Nephron (organoid): Measurements from ENCODE around the gene SPIN1.

Source experiments
- H3K27ac Mint-ChIP-seq, 3 experiments: 2 replicates each; pipeline ENCODE4 v1.8.0; 2020; ENCODE audit warnings: mixed read lengths in 3 of 3, mild to moderate bottlenecking in 2 of 3, moderate library complexity in 1 of 3
- H3K27me3 Mint-ChIP-seq: 2 replicates; pipeline ENCODE4 v1.8.0; 2021; ENCODE audit warnings: low read depth, mild to moderate bottlenecking, moderate library complexity, mixed read lengths
- H3K36me3 Mint-ChIP-seq: 2 replicates; pipeline ENCODE4 v1.8.0; 2020; ENCODE audit warnings: low read depth, mixed read lengths
- H3K4me1 Mint-ChIP-seq: 2 replicates; pipeline ENCODE4 v1.8.0; 2020; ENCODE audit warnings: mixed read lengths
- H3K4me3 Mint-ChIP-seq, 3 experiments: 2 replicates each; pipeline ENCODE4 v1.8.0; 2020; ENCODE audit warnings: mild to moderate bottlenecking in 3 of 3, mixed read lengths in 3 of 3, moderate library complexity in 2 of 3
- H3K9me3 Mint-ChIP-seq: 2 replicates; pipeline ENCODE4 v1.8.0; 2020; ENCODE audit warnings: mixed read lengths
- TF ChIP-seq, protein P1 (sequence below), 3 experiments: fragments of 200-600 bp; sonication (generic); IDR thresholded peaks; one replicate each; pipeline ENCODE4 v1.5.0; 2021; ENCODE audit warnings: antibody characterized with exemption in 3 of 3; ENCODE audit not compliant: unreplicated experiment in 3 of 3

The SPIN1 gene

DNA sequence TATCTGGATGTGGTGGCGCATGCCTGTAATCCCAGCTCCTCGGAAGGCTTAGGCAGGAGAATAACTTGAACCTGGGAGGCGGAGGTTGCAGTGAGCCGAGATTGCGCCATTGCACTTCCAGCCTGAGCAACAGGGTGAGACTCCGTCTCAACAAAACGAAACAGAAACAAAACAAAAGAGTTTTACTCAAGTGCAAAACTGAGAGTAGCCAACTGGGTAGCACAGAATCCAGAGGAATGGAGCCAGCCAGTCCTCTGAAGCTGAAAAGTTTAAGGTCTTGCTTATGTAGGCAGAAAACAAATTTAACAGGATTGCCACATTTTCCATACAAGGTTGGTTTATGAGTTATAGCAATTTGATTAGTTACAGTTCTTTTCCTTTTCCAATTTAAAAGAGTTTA lies 32.0 kb downstream of the SPIN1 start:
- no peak overlapping the region for H3K27ac Mint-ChIP-seq
- no peak overlapping the region for H3K4me3 Mint-ChIP-seq
- H3K27me3 Mint-ChIP-seq: no peaks in the 10 kb centered on the region
- H3K4me1 Mint-ChIP-seq: peaks cover 5% of the 10 kb centered on the region
- H3K9me3 Mint-ChIP-seq: peaks cover 18% of the 10 kb centered on the region
- TF ChIP-seq, protein P1, sequence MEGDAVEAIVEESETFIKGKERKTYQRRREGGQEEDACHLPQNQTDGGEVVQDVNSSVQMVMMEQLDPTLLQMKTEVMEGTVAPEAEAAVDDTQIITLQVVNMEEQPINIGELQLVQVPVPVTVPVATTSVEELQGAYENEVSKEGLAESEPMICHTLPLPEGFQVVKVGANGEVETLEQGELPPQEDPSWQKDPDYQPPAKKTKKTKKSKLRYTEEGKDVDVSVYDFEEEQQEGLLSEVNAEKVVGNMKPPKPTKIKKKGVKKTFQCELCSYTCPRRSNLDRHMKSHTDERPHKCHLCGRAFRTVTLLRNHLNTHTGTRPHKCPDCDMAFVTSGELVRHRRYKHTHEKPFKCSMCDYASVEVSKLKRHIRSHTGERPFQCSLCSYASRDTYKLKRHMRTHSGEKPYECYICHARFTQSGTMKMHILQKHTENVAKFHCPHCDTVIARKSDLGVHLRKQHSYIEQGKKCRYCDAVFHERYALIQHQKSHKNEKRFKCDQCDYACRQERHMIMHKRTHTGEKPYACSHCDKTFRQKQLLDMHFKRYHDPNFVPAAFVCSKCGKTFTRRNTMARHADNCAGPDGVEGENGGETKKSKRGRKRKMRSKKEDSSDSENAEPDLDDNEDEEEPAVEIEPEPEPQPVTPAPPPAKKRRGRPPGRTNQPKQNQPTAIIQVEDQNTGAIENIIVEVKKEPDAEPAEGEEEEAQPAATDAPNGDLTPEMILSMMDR (IDR thresholded peaks at IDR 0.05; ENCODE audit: unreplicated experiment in 3 of 3): no peak
- H3K36me3 Mint-ChIP-seq: no peaks in the 10 kb centered on the region

DNA sequence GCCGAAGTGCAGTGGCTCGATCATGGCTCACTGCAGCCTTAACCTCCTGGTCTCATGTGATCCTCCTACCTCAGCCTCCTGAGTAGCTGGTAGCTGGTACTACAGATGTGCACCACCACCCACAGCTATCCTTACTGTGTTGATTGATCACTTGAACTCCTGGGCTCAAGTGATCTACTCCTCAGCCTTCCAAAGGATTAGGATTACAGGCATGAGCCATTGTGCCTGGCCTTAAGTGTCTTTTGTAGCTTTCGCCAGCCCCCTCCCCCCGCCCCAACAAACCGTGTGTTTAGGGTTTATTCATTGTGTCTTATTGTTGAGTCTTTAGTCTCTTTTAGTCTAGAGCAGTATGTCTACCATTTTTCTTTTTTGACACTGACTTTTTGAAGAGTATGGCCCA lies 33.1 kb downstream of the SPIN1 start:
- Mint-ChIP-seq H3K27me3 (no peaks in the 10 kb centered on the region), H3K9me3 (peaks cover 18% of the 10 kb centered on the region), H3K36me3 (peaks cover 8% of the 10 kb centered on the region), H3K4me3 (no peak overlapping the region), H3K4me1 (peaks cover 13% of the 10 kb centered on the region), H3K27ac (no peak overlapping the region)
- TF ChIP-seq, protein P1 (IDR thresholded peaks at IDR 0.05; ENCODE audit: unreplicated experiment in 3 of 3): no peak

DNA sequence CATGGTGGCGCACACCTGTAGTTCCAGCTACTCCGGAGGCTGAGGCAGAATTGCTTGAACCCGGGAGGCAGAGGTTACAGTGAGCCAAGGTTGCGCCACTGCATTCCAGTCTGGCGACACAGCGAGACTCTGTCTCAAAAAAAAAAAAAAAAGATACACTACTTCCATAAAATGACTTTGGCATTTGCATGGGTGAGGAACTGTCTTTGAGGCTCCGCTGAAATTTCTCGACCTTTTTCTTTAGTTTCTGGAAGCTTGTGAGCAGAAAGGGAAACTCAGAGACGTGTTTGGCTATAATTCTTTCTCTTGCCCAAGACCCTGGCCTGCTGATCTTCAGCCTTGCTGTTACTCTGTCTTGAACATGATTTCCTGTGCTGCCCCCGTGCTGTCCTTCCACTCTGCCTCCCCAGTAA lies 37.3 kb downstream of the SPIN1 start:
- Mint-ChIP-seq H3K9me3 (peaks cover 5% of the 10 kb centered on the region), H3K36me3 (peaks cover 36% of the 10 kb centered on the region), H3K4me3 (no peak overlapping the region), H3K27me3 (no peaks in the 10 kb centered on the region), H3K4me1 (peaks cover 15% of the 10 kb centered on the region), H3K27ac (peak overlapping the region; percentile 46 to 85 (median 48))
- TF ChIP-seq, protein P1 (IDR thresholded peaks at IDR 0.05; ENCODE audit: unreplicated experiment in 3 of 3): no peak

DNA sequence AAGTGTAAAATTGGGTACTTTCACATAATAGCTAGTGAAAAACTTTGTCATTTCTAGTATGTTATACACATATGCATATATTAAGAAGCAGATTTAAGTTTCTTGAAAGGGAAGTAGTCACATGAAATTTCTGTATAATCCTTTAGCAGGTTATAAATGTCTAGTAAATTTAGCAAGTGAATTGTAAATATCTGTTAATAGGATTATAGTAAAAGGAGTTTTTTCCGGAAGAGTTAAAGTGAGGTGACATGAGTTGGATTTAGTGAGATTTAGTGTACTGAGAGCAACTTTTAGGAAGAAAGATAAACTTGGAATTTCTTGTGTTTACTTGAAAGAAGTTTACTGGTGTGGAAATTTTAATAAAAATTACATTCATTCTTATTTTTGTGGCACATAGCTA lies 38.4 kb downstream of the SPIN1 start:
- peaks cover 44% of the 10 kb centered on the region for H3K36me3 Mint-ChIP-seq
- TF ChIP-seq, protein P1 (IDR thresholded peaks at IDR 0.05; ENCODE audit: unreplicated experiment in 3 of 3): no peak
- no peak overlapping the region for H3K4me3 Mint-ChIP-seq

DNA sequence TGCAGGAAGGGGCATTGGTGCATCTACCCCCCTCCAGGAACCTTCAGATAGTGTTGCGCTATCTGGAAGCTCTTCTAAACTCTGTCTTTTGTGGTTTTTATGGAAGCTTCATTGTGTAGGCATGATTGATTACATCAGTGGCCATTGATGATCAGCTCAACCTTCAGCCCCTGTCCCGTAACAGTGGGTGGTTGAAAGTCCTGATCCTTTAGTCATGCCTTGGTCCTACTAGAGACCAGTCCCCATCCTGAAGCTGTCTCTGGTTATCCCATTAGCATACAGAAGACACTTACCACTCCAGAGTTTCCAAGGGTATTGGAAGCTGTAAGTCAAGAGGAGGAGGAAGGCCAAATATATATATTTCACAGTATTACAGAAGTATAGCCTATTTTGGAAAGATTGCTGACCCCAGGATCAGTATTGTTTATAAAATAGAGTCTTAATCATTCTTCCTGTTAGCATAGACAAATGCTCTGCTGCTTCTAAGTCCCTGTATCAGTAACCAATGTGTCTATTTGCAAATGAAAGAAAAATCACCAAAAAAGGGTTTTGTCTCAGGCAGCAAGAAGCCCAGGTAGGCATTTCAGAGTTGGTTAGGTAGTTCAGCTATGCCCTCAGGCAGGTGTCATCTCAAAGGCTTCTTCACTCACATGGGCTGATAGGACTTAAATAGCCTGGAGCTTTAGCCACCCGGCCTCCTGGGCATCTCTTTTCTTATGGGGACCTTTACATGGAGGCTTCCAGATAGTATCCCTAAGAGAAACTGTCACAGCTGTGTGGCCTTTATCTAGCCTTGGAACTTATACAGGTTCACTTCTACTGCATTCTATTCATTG lies 41.6 kb downstream of the SPIN1 start:
- Mint-ChIP-seq H3K27me3 (no peaks in the 10 kb centered on the region), H3K27ac (no peak overlapping the region), H3K4me3 (no peak overlapping the region), H3K4me1 (peaks cover 15% of the 10 kb centered on the region), H3K9me3 (no peaks in the 10 kb centered on the region), H3K36me3 (peaks cover 68% of the 10 kb centered on the region)
- TF ChIP-seq, protein P1 (IDR thresholded peaks at IDR 0.05; ENCODE audit: unreplicated experiment in 3 of 3): no peak

More for the DNA sequence above, 38.4 kb downstream of the SPIN1 start:
- H3K27ac Mint-ChIP-seq: no peak overlapping the region
- peaks cover 15% of the 10 kb centered on the region for H3K4me1 Mint-ChIP-seq
- H3K9me3 Mint-ChIP-seq: no peaks in the 10 kb centered on the region
- no peaks in the 10 kb centered on the region for H3K27me3 Mint-ChIP-seq
